ENCODE data around the gene CHL1.

Gene CHL1

GRCh38 chr3:274927-275326, 78.4 kb downstream of the CHL1 start:
- Histone ChIP-seq H3K27ac (no peak overlapping the region), H3K4me3 (ENCODE audit: low read depth, low read length) (no peak overlapping the region), H3K27me3 (replicated peaks) (no peaks in the 10 kb centered on the region), H3K36me3 (replicated peaks) (no peaks in the 10 kb centered on the region)
- in situ Hi-C loops (cut with HindIII; ENCODE audit: low pct_ligation_motif_present, low sequenced_read_pairs) = no loop called here
- TF ChIP-seq, protein P1, sequence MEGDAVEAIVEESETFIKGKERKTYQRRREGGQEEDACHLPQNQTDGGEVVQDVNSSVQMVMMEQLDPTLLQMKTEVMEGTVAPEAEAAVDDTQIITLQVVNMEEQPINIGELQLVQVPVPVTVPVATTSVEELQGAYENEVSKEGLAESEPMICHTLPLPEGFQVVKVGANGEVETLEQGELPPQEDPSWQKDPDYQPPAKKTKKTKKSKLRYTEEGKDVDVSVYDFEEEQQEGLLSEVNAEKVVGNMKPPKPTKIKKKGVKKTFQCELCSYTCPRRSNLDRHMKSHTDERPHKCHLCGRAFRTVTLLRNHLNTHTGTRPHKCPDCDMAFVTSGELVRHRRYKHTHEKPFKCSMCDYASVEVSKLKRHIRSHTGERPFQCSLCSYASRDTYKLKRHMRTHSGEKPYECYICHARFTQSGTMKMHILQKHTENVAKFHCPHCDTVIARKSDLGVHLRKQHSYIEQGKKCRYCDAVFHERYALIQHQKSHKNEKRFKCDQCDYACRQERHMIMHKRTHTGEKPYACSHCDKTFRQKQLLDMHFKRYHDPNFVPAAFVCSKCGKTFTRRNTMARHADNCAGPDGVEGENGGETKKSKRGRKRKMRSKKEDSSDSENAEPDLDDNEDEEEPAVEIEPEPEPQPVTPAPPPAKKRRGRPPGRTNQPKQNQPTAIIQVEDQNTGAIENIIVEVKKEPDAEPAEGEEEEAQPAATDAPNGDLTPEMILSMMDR (IDR thresholded peaks at IDR 0.05; ENCODE audit: low read depth, low read length, missing control alignments) = no peak
- no peak for DNase-seq

DNA sequence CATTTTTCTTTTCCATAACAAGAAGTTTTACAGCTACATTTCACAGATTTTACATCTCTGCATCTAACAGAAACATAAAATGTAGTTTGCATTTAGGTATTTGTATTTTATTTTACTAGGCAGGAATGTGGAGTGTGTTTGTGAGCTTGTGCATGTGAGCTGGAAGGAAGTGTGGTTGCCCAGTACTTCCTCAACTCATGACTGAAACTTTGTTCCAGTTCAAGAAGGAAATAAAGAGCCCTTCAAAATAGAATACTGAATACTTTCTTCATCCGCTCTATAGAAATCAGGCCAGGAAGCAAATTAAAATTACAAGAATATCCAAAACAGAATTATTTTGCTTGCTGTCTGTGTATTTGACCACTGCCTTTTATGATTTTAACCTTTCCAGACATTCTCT, 81.3 kb downstream of the CHL1 start:
- H3K27ac ChIP-seq = no peak overlapping the region

GRCh38 chr3:278300-279064, 81.9 kb downstream of the CHL1 start:
- DNase-seq = no peak
- in situ Hi-C loops (cut with HindIII; ENCODE audit: low pct_ligation_motif_present, low sequenced_read_pairs) = no loop called here
- H3K36me3 ChIP-seq (replicated peaks) = no peaks in the 10 kb centered on the region
- TF ChIP-seq, protein P1 (IDR thresholded peaks at IDR 0.05; ENCODE audit: low read depth, low read length, missing control alignments) = no peak
- H3K27me3 ChIP-seq (replicated peaks) = no peaks in the 10 kb centered on the region
- H3K27ac ChIP-seq = no peak overlapping the region
- H3K4me3 ChIP-seq (ENCODE audit: low read depth, low read length) = no peak overlapping the region

More for the DNA sequence above, 81.3 kb downstream of the CHL1 start:
- Histone ChIP-seq H3K36me3 (replicated peaks) (no peaks in the 10 kb centered on the region), H3K27me3 (replicated peaks) (no peaks in the 10 kb centered on the region), H3K4me3 (ENCODE audit: low read depth, low read length) (no peak overlapping the region)
- TF ChIP-seq, protein P1 (IDR thresholded peaks at IDR 0.05; ENCODE audit: low read depth, low read length, missing control alignments) = no peak
- no peak for DNase-seq
- in situ Hi-C loops (cut with HindIII; ENCODE audit: low pct_ligation_motif_present, low sequenced_read_pairs) = no loop called here

GRCh38 chr3:279325-279724, 82.8 kb downstream of the CHL1 start:
- in situ Hi-C loops (cut with HindIII; ENCODE audit: low pct_ligation_motif_present, low sequenced_read_pairs) = no loop called here
- no peak overlapping the region for H3K27ac ChIP-seq
- DNase-seq = no peak
- H3K4me3 ChIP-seq (ENCODE audit: low read depth, low read length) = no peak overlapping the region
- no peaks in the 10 kb centered on the region for H3K27me3 ChIP-seq (replicated peaks)
- TF ChIP-seq, protein P1 (IDR thresholded peaks at IDR 0.05; ENCODE audit: low read depth, low read length, missing control alignments) = no peak
- no peaks in the 10 kb centered on the region for H3K36me3 ChIP-seq (replicated peaks)

GRCh38 chr3:280681-281080, 84.1 kb downstream of the CHL1 start:
- in situ Hi-C loops (cut with HindIII; ENCODE audit: low pct_ligation_motif_present, low sequenced_read_pairs) = no loop called here
- Histone ChIP-seq H3K27ac (no peak overlapping the region), H3K36me3 (replicated peaks) (no peaks in the 10 kb centered on the region)

More at GRCh38 chr3:280681-281080, 84.1 kb downstream of the CHL1 start:
- DNase-seq = no peak
- TF ChIP-seq, protein P1 (IDR thresholded peaks at IDR 0.05; ENCODE audit: low read depth, low read length, missing control alignments) = no peak
- no peak overlapping the region for H3K4me3 ChIP-seq (ENCODE audit: low read depth, low read length)
- no peaks in the 10 kb centered on the region for H3K27me3 ChIP-seq (replicated peaks)

All from brain microvascular endothelial cell (primary cell).